Head of caudate nucleus (tissue), 42 donors: ENCODE measurements around the gene RETREG2.

Experiments
- DNase-seq, 42 donors: peaks; one replicate each; pipeline versions ENCODE4 v3.0.0 to v3.0.0-alpha.2; 2020 to 2021; ENCODE audit warnings: mixed read lengths in 7 of 42
- intact Hi-C: fragments of 100-400 bp; cut with DNase I; formaldehyde crosslinking; loops from one replicate; pipeline ENCODE4 v1.15.0; 2022

RETREG2 gene

DNA sequence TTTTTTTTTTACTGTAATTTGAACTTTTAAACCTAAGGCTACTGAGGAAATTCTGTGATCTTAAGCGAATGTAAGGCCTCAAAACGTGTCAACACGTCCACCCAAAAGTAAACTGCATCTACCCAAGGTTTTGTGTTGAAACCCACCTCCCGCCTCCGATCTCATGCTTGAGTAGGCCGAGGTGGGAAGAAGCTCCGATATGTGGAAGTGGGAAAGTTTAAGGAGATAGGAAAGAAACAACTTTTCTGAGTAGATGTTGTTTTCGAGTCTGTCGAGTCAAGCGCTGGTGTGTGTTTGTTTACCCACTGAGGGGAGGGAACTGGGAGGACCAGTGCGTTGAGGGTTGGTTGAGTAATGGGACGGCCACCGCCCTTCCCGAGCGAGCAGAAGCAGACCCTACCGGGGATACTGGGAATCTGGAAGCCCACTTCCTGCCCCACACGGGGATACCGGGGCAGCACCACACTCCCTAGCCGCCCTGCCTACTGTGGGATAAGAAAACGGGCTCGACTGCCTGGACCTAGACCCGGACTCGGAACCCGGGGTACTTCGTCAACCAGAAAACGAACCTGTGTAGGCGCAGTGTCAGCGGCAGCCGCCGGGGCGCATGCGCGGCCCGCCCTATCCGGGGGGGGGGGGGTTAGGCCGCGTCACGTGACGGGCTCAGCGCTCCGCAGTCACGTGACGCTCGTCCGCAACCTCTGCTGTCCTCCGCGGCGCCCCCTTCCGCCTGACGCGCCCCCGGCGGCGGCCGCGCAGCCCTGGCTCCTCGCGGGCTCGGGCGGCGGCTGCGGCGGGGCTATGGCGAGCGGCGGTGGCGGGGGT is at the start of gene RETREG2:
Gene RETREG2 (plus strand): TSS at position 724 of the 825 bp plus-strand sequence. CDS start 78 bp downstream, at position 802.
- intact Hi-C loops = loop anchor here (2.0 to 10.0 kb wide), 3 partner anchors 29 to 773 kb away; partner anchors contain the start of genes DNPEP and ZFAND2B
- DNase-seq = peak; percentile 56 to 91 (median 81)

GRCh38 chr2:219128396-219128795 is 49.7 kb upstream of the RETREG2 start:
- no peak for DNase-seq
- intact Hi-C loops = no loop called here

DNA sequence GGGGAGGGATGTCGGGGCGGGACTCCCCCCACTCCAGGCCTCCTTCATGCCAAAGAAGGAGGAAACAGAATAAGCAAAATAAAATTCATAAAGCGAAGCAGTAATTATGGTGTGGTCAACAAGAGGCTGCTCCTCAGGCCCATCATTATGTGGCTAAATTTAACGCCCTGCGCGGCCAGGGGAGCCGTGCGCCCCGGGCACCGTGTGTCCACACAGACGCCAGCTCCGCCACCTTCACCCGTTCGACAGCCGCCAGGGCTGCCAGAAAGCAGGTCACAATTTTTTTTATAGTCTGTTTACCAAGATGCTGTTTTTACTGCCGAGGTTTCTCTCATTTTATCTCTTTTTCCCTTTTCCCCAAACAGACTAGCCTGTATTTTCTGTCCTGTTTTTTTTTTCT is 48.5 kb upstream of the RETREG2 start:
- intact Hi-C loops = no loop called here
- DNase-seq = no peak

DNA sequence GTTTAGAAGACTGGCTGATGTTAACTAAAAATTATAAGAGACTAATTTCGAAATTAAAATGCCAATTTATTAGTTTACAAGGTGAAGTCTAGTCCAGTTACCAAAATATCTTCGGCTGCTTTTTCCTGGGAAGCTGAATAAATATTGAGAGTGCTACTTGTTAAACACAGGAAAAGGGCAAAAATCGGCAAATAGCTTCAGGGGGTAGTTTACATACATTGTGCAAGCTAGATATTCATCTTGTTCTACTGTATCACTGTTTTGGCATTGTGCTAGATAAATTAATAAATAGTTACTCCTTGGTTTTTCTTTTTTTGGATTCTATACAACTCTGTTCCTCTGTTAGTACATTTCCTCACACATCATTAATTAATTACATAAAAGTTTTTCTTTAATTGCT is 46.7 kb upstream of the RETREG2 start:
- intact Hi-C loops = no loop called here
- no peak for DNase-seq

DNA sequence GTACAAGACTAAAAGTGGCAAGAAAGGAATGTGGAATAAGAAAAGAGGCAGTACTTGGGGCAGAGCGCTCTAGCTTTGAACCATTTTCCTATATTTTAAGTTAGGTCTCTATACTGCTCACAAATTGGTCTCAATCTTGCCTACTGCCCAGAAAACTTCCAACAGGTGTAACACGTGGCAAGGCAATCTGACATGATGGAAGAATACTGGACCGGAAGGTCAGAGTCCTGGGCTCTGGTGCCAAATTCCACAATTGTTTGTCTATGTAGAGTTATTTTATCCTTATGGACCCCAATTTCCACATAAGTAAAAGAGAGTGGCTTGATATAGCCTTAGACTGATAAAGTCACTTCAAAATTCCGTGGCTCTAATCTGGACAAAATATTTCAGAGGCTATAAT is 46.3 kb upstream of the RETREG2 start:
- no peak for DNase-seq
- intact Hi-C loops = no loop called here

- intact Hi-C loops = no loop called here
- DNase-seq = no peak
Measured at GRCh38 chr2:219133976-219134375, 44.1 kb upstream of the RETREG2 start.

DNA sequence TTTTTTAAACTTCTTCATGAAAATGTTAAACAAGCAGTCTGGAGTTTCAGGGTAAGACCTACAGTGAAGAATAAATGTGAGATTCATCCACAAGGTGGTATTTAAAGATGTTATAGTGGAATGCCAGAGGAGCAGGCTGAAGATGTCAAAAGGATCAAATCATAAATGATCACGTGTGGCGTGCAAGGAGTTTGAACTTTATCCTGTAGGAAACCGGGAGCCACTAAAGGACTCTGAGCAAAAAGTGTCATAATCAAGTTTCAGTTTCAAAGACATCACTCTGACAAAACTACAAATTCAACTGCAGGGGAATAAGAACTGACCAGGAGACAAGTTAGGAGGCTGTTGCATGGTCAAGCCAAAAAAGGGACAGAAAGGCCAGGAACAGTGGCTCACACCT is 37.4 kb upstream of the RETREG2 start:
- intact Hi-C loops = no loop called here
- DNase-seq = no peak

GRCh38 chr2:219142329-219142728 is 35.7 kb upstream of the RETREG2 start:
- intact Hi-C loops = no loop called here
- DNase-seq = no peak

- DNase-seq = no peak
- intact Hi-C loops = loop anchor here (10.0 kb wide), 1 partner anchor 265 kb away; the partner anchor contains the start of gene WNT10A
Measured at GRCh38 chr2:219149667-219150066, 28.4 kb upstream of the RETREG2 start.

GRCh38 chr2:219155054-219155644 is 22.9 kb upstream of the RETREG2 start:
- DNase-seq = peak in 22 of 42 donors; percentile 14 to 78 (median 44)
- intact Hi-C loops = loop anchor here (5.0 to 10.0 kb wide), 3 partner anchors 98 to 270 kb away; partner anchors contain the start of gene WNT10A

DNA sequence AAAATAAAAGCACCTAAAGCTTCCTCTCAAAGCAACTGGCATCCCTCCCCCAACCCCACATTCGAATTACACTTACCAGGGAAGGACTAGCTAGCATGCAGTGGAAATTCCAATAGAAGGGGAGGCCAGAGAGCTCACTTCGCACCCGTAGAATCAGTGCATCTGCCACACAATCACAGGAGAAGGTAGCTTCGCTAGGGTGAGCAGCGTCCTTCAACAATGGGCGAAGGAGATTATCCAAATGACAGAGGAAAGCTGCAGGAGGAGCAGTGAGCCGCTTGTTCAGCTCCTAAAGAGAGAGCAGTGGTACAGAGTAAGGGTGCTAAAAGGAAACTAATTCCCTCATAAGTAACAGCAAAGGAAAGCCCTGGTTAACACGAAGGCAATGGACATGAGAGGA is 20.7 kb upstream of the RETREG2 start:
- intact Hi-C loops = loop anchor here (5.0 to 10.0 kb wide), 3 partner anchors 100 to 273 kb away; partner anchors contain the start of gene WNT10A
- no peak for DNase-seq

GRCh38 chr2:219158025-219158424 is 20.1 kb upstream of the RETREG2 start:
- DNase-seq = no peak
- intact Hi-C loops = loop anchor here (5.0 to 10.0 kb wide), 3 partner anchors 101 to 273 kb away; partner anchors contain the start of gene WNT10A

GRCh38 chr2:219158586-219158985 is 19.5 kb upstream of the RETREG2 start:
- no peak for DNase-seq
- intact Hi-C loops = loop anchor here (5.0 to 10.0 kb wide), 3 partner anchors 101 to 274 kb away; partner anchors contain the start of gene WNT10A

DNA sequence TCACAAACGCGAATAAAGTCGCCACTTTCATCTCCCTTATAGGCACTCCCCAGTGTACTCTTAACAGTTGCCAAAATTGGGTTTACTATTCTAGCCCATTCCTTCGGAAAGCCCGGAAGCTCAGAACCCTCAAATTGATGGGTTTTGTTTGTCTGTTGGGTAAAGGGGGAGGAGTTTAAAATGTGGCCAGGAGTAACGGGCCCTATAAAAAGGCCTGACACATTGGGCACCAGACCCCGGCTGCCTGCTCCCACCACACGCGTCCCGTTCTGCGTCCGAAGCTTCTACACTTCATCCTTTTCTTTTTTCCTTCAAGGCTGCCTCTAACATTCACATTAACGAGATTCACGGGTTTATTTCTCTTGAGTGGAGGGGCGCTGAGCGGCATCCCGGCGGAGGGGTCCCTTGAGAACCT is 18.3 kb upstream of the RETREG2 start:
- intact Hi-C loops = loop anchor here (5.0 to 10.0 kb wide), 5 partner anchors 48 to 275 kb away; partner anchors contain the start of genes WNT10A and ZFAND2B
- no peak for DNase-seq

DNA sequence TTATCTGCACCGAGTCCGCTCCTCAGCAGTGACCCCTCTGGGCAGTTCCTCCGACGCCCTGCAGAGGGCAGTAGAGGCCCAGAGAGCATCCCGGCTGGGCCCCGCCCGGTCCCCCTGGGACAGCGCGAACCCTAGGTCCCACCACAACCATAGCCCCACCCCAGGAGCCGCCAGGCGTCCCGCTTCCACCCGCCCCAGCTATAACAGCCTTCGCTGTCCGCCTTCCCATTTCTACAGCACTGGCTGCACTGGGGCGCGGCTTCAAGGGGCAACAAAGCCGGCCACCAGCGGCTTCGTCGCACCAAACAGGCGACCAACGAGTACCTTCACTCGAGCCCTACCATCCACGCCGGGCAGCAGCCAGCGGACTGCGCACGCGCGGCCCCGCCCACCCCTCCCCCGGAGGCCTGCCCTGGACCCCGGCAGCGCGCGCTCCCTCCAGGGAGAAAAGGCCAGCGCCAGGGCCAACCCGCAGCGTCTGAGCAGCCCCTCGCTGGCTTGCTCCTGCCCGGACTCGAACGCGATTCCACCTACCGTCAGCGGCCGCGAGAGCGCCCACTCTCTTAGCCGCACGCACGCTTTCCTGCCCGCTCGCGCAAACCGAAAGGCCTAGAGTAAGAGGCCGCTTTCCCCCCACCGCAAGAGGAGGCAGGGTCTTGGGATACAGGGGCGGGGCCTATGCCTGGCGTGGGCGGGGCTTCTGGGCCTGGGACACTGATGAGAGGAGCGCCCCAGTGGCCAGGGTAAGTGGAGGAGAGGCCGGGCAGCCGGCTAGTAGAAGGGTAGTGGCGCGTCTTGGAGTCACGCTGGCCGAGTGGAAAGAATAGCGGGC is 17.7 kb upstream of the RETREG2 start, which contains the start of gene NHEJ1:
Gene NHEJ1 (minus strand): TSS at position 630 of the 832 bp plus-strand sequence. CDS start 2,453 bp downstream, outside the sequence.
- intact Hi-C loops = loop anchor here (5.0 kb wide), 2 partner anchors 47 to 137 kb away; partner anchors contain the start of gene ZFAND2B
- peak; percentile 93 to 98 (median 96) for DNase-seq

GRCh38 chr2:219161097-219161496 is 17.0 kb upstream of the RETREG2 start:
- intact Hi-C loops = loop anchor here (5.0 kb wide), 2 partner anchors 46 to 136 kb away; partner anchors contain the start of gene ZFAND2B
- DNase-seq = no peak

GRCh38 chr2:219163156-219163555 is 14.9 kb upstream of the RETREG2 start:
- intact Hi-C loops = loop anchor here (5.0 kb wide), 2 partner anchors 44 to 134 kb away; partner anchors contain the start of gene ZFAND2B
- no peak for DNase-seq

DNA sequence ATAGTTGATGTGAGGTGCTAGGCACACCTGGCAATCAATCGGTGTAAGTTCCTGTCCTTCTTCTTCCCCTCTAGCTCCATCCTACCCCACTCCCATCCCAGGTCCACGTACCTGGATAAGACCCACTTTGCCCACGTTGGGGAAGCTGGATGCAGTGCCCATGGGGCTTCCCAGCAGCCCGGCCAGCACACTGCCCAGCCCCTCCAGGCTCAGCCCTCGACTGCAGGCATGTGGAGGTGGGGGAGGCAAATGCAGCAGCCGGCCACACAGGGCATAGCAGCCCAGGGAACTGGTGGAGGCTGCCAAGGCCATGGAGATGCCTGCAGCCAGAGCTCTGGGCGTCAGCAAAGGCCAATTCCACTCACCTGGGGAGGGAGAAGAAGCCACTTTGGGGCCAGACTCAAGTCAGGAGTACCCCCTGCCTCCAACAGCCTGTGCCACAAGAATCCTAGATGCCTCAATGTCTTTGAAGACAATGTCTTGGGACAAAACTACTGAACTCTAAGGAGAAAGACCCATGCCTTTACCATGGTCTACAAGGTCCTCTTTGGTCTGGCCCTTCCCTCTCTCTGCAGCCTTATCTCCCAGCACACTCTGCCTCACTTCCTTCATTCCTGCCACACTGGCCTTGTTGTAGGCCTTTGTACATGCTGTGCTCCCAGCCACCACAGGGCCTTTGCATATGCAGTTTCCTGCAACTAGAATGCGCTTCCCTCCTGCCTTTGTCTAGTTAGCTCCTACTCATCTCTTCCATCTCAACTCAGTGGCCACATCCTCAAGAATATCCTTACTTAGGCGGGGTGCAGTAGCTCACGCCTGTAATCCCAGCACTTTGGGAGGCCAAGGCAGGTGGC is 12.8 kb upstream of the RETREG2 start:
- DNase-seq = no peak
- intact Hi-C loops = no loop called here
